Endometrium (tissue), 2 donors: ENCODE data around the gene CTSD.

Experiments
- FAIRE-seq: peaks from 2 replicates; lab custom pipeline; 2012; peaks lifted over from hg19 to GRCh38; lab: Jason Lieb, UNC
- donor health status: control.
- donor health status: control.

Gene CTSD

GRCh38 chr11:1782831-1783724 lies 19.4 kb upstream of the CTSD start:
- no peak for FAIRE-seq

GRCh38 chr11:1782031-1782590 lies 18.4 kb upstream of the CTSD start:
- no peak for FAIRE-seq

- FAIRE-seq = no peak
Observed at GRCh38 chr11:1781593-1781975, 17.9 kb upstream of the CTSD start.

- FAIRE-seq = no peak
Observed at GRCh38 chr11:1780700-1781592, 17.2 kb upstream of the CTSD start.

GRCh38 chr11:1779806-1780699 lies 16.3 kb upstream of the CTSD start:
- no peak for FAIRE-seq

- FAIRE-seq = no peak
Observed at GRCh38 chr11:1779034-1779805, 15.5 kb upstream of the CTSD start.

- no peak for FAIRE-seq
Observed at GRCh38 chr11:1778141-1778911, 14.6 kb upstream of the CTSD start.

GRCh38 chr11:1777737-1778136 lies 14.0 kb upstream of the CTSD start:
- no peak for FAIRE-seq

- no peak for FAIRE-seq
Observed at GRCh38 chr11:1776944-1777715, 13.4 kb upstream of the CTSD start.

- no peak for FAIRE-seq
Observed at GRCh38 chr11:1776331-1776851, 12.7 kb upstream of the CTSD start.

GRCh38 chr11:1774886-1775285 lies 11.2 kb upstream of the CTSD start:
- no peak for FAIRE-seq

- no peak for FAIRE-seq
Observed at GRCh38 chr11:1773994-1774550, 10.3 kb upstream of the CTSD start.

GRCh38 chr11:1773131-1773993 lies 9.6 kb upstream of the CTSD start:
- FAIRE-seq = no peak

- FAIRE-seq = no peak
Observed at GRCh38 chr11:1772270-1773130, 8.8 kb upstream of the CTSD start.

GRCh38 chr11:1771700-1772099 lies 8.0 kb upstream of the CTSD start:
- no peak for FAIRE-seq

GRCh38 chr11:1771273-1771672 lies 7.5 kb upstream of the CTSD start:
- no peak for FAIRE-seq

GRCh38 chr11:1770528-1770927 lies 6.8 kb upstream of the CTSD start:
- FAIRE-seq = no peak
